Lower leg skin (tissue), 3 donors: Measurements from ENCODE around the gene RB1.

Source experiments
- CTCF ChIP-seq, 3 donors: fragments of 450-650 bp; IDR thresholded peaks; one replicate each; pipeline ENCODE4 v1.5.1; 2016; ENCODE audit warnings: antibody characterized with exemption in 3 of 3, mild to moderate bottlenecking in 3 of 3, moderate library complexity in 2 of 3
- POLR2A ChIP-seq, 2 donors: fragments of 450-650 bp; IDR thresholded peaks; one replicate each; pipeline ENCODE4 v1.6.1; 2016 to 2017; ENCODE audit warnings: antibody characterized with exemption in 2 of 2, mild to moderate bottlenecking in 1 of 2, moderate library complexity in 1 of 2

- no peak for TF ChIP-seq CTCF (IDR thresholded peaks at IDR 0.05)
- no peak for TF ChIP-seq POLR2A (IDR thresholded peaks at IDR 0.05)
These were observed 193.0 kb downstream of the RB1 start for GRCh38 chr13:48496271-48497161.
